ENCODE measurements around the gene RFX3. TPM values are rescaled to one million over a fixed set of nuclear protein-coding genes. Genes with fewer than 3 reads are reported as not detected.

RFX3 gene
- total RNA-seq, 4 donors from 2014 or later = 0.91 to 6.5 (median 3.3) TPM

- intact Hi-C loops (cut with DNase I) = no loop called here
- Histone ChIP-seq H3K36me3 (no peaks in the 10 kb centered on the region), H3K27me3 (no peaks in the 10 kb centered on the region), H3K27ac (no peak overlapping the region), H3K4me1 (no peaks in the 10 kb centered on the region), H3K4me3 (no peak overlapping the region), H3K9me3 (no peaks in the 10 kb centered on the region)
- no peak for TF ChIP-seq CTCF (IDR thresholded peaks at IDR 0.05)
- TF ChIP-seq POLR2A (IDR thresholded peaks at IDR 0.05) = no peak
- no peak for DNase-seq
Observed at GRCh38 chr9:3343671-3344070, 182.1 kb downstream of the RFX3 start.

GRCh38 chr9:3342159-3342777, 183.5 kb downstream of the RFX3 start:
- H3K27me3 ChIP-seq = no peaks in the 10 kb centered on the region
- no peaks in the 10 kb centered on the region for H3K9me3 ChIP-seq
- peaks cover 0 to 12% (median 5%) of the 10 kb centered on the region in 3 donors for H3K4me1 ChIP-seq
- no peak overlapping the region for H3K27ac ChIP-seq
- TF ChIP-seq POLR2A (IDR thresholded peaks at IDR 0.05) (no peak), CTCF (IDR thresholded peaks at IDR 0.05) (no peak)
- intact Hi-C loops (cut with DNase I) = no loop called here
- WGBS, 2 donors = 54 to 72% methylated on average over 2 of the region's 2 CpGs
- H3K4me3 ChIP-seq = no peak overlapping the region
- no peak for DNase-seq
- no peaks in the 10 kb centered on the region for H3K36me3 ChIP-seq

- TF ChIP-seq POLR2A (IDR thresholded peaks at IDR 0.05) (no peak), CTCF (IDR thresholded peaks at IDR 0.05) (no peak)
- intact Hi-C loops (cut with DNase I) = no loop called here
- Histone ChIP-seq H3K27ac (peak overlapping the region in 3 of 4 donors; percentile 5 to 55 (median 46)), H3K4me3 (no peak overlapping the region), H3K27me3 (no peaks in the 10 kb centered on the region), H3K36me3 (no peaks in the 10 kb centered on the region), H3K4me1 (peaks cover 0 to 18% (median 6%) of the 10 kb centered on the region in 3 donors), H3K9me3 (no peaks in the 10 kb centered on the region)
- 53 to 62% methylated on average over 3 of the region's 3 CpGs for WGBS, 2 donors
- DNase-seq = no peak
Observed at GRCh38 chr9:3337515-3338225, 188.1 kb downstream of the RFX3 start.

GRCh38 chr9:3336951-3337350, 188.8 kb downstream of the RFX3 start:
- Histone ChIP-seq H3K27ac (peak overlapping the region in 3 of 4 donors; percentile 5 to 55 (median 46)), H3K9me3 (no peaks in the 10 kb centered on the region), H3K4me1 (peaks cover 0 to 18% (median 6%) of the 10 kb centered on the region in 3 donors), H3K36me3 (no peaks in the 10 kb centered on the region), H3K27me3 (no peaks in the 10 kb centered on the region), H3K4me3 (no peak overlapping the region)
- DNase-seq = no peak
- intact Hi-C loops (cut with DNase I) = no loop called here
- 73 to 94% methylated on average over 3 of the region's 3 CpGs for WGBS, 2 donors
- no peak for TF ChIP-seq POLR2A (IDR thresholded peaks at IDR 0.05)
- no peak for TF ChIP-seq CTCF (IDR thresholded peaks at IDR 0.05)

- Histone ChIP-seq H3K4me3 (no peak overlapping the region), H3K9me3 (no peaks in the 10 kb centered on the region), H3K4me1 (peaks cover 0 to 10% (median 6%) of the 10 kb centered on the region in 3 donors), H3K27ac (no peak overlapping the region), H3K27me3 (no peaks in the 10 kb centered on the region), H3K36me3 (no peaks in the 10 kb centered on the region)
- no peak for DNase-seq
- TF ChIP-seq CTCF (IDR thresholded peaks at IDR 0.05) = no peak
- no peak for TF ChIP-seq POLR2A (IDR thresholded peaks at IDR 0.05)
- WGBS, 2 donors = 79 to 83% methylated on average over 2 of the region's 2 CpGs
- intact Hi-C loops (cut with DNase I) = no loop called here
Observed at GRCh38 chr9:3332802-3333201, 193.0 kb downstream of the RFX3 start.

Measured in esophagus squamous epithelium (tissue), 5 donors.